H9 (cell line): ENCODE data around the gene ZBTB47. TPM values are rescaled to one million over a fixed set of nuclear protein-coding genes. Genes with fewer than 3 reads are reported as not detected.

Experiments used
- DNase-seq: peaks from one replicate; pipeline ENCODE4 v3.0.0-alpha.2; 2017
- H2AFZ ChIP-seq: one replicate; pipeline ENCODE4 v1.6.1; 2013; ENCODE audit warnings: mild to moderate bottlenecking, low read length, control low read depth, moderate library complexity
- H2AK5ac ChIP-seq: 2 replicates; pipeline ENCODE4 v1.6.1; 2013; ENCODE audit warnings: low read length, control low read depth, mixed read lengths; ENCODE audit not compliant: insufficient read length
- H2BK120ac ChIP-seq: one replicate; pipeline ENCODE4 v1.6.1; 2013; ENCODE audit warnings: low read depth, mild to moderate bottlenecking, low read length, control low read depth, inconsistent platforms; ENCODE audit not compliant: poor library complexity, severe bottlenecking
- H2BK12ac ChIP-seq: 2 replicates; pipeline ENCODE4 v1.6.1; 2013; ENCODE audit warnings: low read length, control low read depth, mixed read lengths, low read depth; ENCODE audit not compliant: insufficient read length
- H2BK15ac ChIP-seq: 2 replicates; pipeline ENCODE4 v1.6.1; 2013; ENCODE audit warnings: low read depth, low read length, control low read depth
- H2BK20ac ChIP-seq: one replicate; pipeline ENCODE4 v1.6.1; 2013; ENCODE audit warnings: low read depth, mild to moderate bottlenecking, low read length, control low read depth, inconsistent platforms; ENCODE audit not compliant: poor library complexity, severe bottlenecking
- H2BK5ac ChIP-seq: 2 replicates; pipeline ENCODE4 v1.6.1; 2013; ENCODE audit warnings: low read length, control low read depth, mixed read lengths; ENCODE audit not compliant: insufficient read length
- H3K14ac ChIP-seq: 2 replicates; pipeline ENCODE4 v1.6.1; 2013; ENCODE audit warnings: low read length, control low read depth; ENCODE audit not compliant: insufficient read depth
- H3K18ac ChIP-seq: 2 replicates; pipeline ENCODE4 v1.6.1; 2013; ENCODE audit warnings: low read depth, mild to moderate bottlenecking, mixed read lengths, low read length, control low read depth; ENCODE audit not compliant: insufficient read length
- H3K23ac ChIP-seq: 2 replicates; pipeline ENCODE4 v1.6.1; 2013; ENCODE audit warnings: low read length, control low read depth, mixed read lengths, low read depth; ENCODE audit not compliant: insufficient read length
- H3K23me2 ChIP-seq: 2 replicates; pipeline ENCODE4 v1.6.1; 2013; ENCODE audit warnings: low read depth, mild to moderate bottlenecking, mixed read lengths, low read length, control low read depth; ENCODE audit not compliant: insufficient read length, poor library complexity, severe bottlenecking
- H3K27ac ChIP-seq: 2 replicates; pipeline ENCODE4 v1.5.1; 2013; ENCODE audit warnings: low read length, control low read depth, mixed read lengths, low read depth; ENCODE audit not compliant: insufficient read length
- H3K27me3 ChIP-seq: 2 replicates; pipeline ENCODE4 v1.6.1; 2013; ENCODE audit warnings: low read length, control low read depth, inconsistent platforms; ENCODE audit not compliant: insufficient read depth
- H3K4ac ChIP-seq: 2 replicates; pipeline ENCODE4 v1.6.1; 2013; ENCODE audit warnings: low read depth, mild to moderate bottlenecking, control low read depth, inconsistent platforms, low read length, moderate library complexity
- H3K4me1 ChIP-seq: 2 replicates; pipeline ENCODE4 v1.6.1; 2013; ENCODE audit warnings: low read length, control low read depth, inconsistent platforms; ENCODE audit not compliant: insufficient read depth
- H3K4me2 ChIP-seq: 2 replicates; pipeline ENCODE4 v1.6.1; 2013; ENCODE audit warnings: low read length, control low read depth, mixed read lengths; ENCODE audit not compliant: insufficient read length, insufficient read depth
- H3K56ac ChIP-seq: 2 replicates; pipeline ENCODE4 v1.6.1; 2013; ENCODE audit warnings: low read depth, mild to moderate bottlenecking, mixed read lengths, low read length, control low read depth; ENCODE audit not compliant: insufficient read length
- H3K79me1 ChIP-seq: 2 replicates; pipeline ENCODE4 v1.6.1; 2013; ENCODE audit warnings: low read depth, mild to moderate bottlenecking, moderate library complexity, low read length, control low read depth, inconsistent platforms; ENCODE audit not compliant: insufficient read depth, poor library complexity, severe bottlenecking
- H3K79me2 ChIP-seq: 2 replicates; pipeline ENCODE4 v1.6.1; 2013; ENCODE audit warnings: low read length, control low read depth, inconsistent platforms; ENCODE audit not compliant: insufficient read depth
- H3K9ac ChIP-seq: 2 replicates; pipeline ENCODE4 v1.6.1; 2013; ENCODE audit warnings: low read length, control low read depth, mixed read lengths; ENCODE audit not compliant: insufficient read length; ENCODE audit errors: extremely low read depth
- H3K9me3 ChIP-seq: one replicate; pipeline ENCODE4 v1.6.1; 2013; ENCODE audit warnings: low read depth, low read length, inconsistent platforms; ENCODE audit not compliant: control insufficient read depth
- H3T11ph ChIP-seq: one replicate; pipeline ENCODE4 v1.6.1; 2013; ENCODE audit warnings: mild to moderate bottlenecking, low read length, control low read depth, inconsistent platforms
- H4K20me1 ChIP-seq: one replicate; pipeline ENCODE4 v1.6.1; 2013; ENCODE audit not compliant: control insufficient read depth, insufficient read length, insufficient read depth
- H4K5ac ChIP-seq: 2 replicates; pipeline ENCODE4 v1.6.1; 2013; ENCODE audit warnings: low read depth, mild to moderate bottlenecking, mixed read lengths, low read length, control low read depth; ENCODE audit not compliant: insufficient read length
- H4K8ac ChIP-seq: replicated peaks from 2 replicates; pipeline ENCODE4 v1.6.1; 2013; ENCODE audit warnings: low read length, control low read depth, mixed read lengths, low read depth; ENCODE audit not compliant: insufficient read length
- H4K91ac ChIP-seq: 2 replicates; pipeline ENCODE4 v1.6.1; 2013; ENCODE audit warnings: low read depth, mild to moderate bottlenecking, moderate library complexity, mixed read lengths, low read length, control low read depth; ENCODE audit not compliant: insufficient read length
- H3K27ac Mint-ChIP-seq, 3 experiments: 2 replicates in 2 of 3; 3 replicates in 1 of 3; pipeline ENCODE4 v1.8.0; 2020 to 2021; ENCODE audit warnings: mixed read lengths in 3 of 3, mild to moderate bottlenecking in 1 of 3, moderate library complexity in 1 of 3
- H3K27me3 Mint-ChIP-seq: 2 replicates; pipeline ENCODE4 v1.8.0; 2021; ENCODE audit warnings: low read depth, mild to moderate bottlenecking, moderate library complexity, mixed read lengths
- H3K36me3 Mint-ChIP-seq, 3 experiments: 2 replicates in 2 of 3; 3 replicates in 1 of 3; pipeline ENCODE4 v1.8.0; 2020 to 2021; ENCODE audit warnings: low read depth in 3 of 3, mixed read lengths in 3 of 3; ENCODE audit not compliant: insufficient read depth in 1 of 3
- H3K4me1 Mint-ChIP-seq, 2 experiments: 2 replicates each; pipeline ENCODE4 v1.8.0; 2020; ENCODE audit warnings: mixed read lengths in 2 of 2
- H3K4me3 Mint-ChIP-seq, 2 experiments: 2 replicates in 1 of 2; 3 replicates in 1 of 2; pipeline ENCODE4 v1.8.0; 2020 to 2021; ENCODE audit warnings: mild to moderate bottlenecking in 2 of 2, mixed read lengths in 2 of 2, moderate library complexity in 1 of 2
- H3K9me3 Mint-ChIP-seq, 2 experiments: 2 replicates in 1 of 2; 3 replicates in 1 of 2; pipeline ENCODE4 v1.8.0; 2020; ENCODE audit warnings: mild to moderate bottlenecking in 2 of 2, mixed read lengths in 2 of 2, moderate library complexity in 1 of 2
- WGBS: extraction: QIAGEN DNeasy Blood & Tissue Kit; methylation state at CpG from one replicate; pipeline ENCODE4 v1.1.7; 2013; ENCODE audit warnings: missing lambda C conversion rate, low lambda C conversion rate, mixed read lengths; ENCODE audit not compliant: insufficient read length; ENCODE audit errors: extremely low coverage; 5-methylcytosine and 5-hydroxymethylcytosine counted together
- total RNA-seq: library from RNA; stranded (reverse); gene quantifications from 2 replicates; pipeline ENCODE4 v1.2.1, GENCODE V29; 2021
- TF ChIP-seq, protein P1 (sequence below): fragments of 200-600 bp; sonication (generic); conservative IDR thresholded peaks from 3 replicates; pipeline ENCODE4 v1.8.0; 2021; ENCODE audit warnings: antibody characterized with exemption, mild to moderate bottlenecking

Gene ZBTB47
- total RNA-seq, 1 experiment from 2014 or later, result 3.6 TPM

DNA sequence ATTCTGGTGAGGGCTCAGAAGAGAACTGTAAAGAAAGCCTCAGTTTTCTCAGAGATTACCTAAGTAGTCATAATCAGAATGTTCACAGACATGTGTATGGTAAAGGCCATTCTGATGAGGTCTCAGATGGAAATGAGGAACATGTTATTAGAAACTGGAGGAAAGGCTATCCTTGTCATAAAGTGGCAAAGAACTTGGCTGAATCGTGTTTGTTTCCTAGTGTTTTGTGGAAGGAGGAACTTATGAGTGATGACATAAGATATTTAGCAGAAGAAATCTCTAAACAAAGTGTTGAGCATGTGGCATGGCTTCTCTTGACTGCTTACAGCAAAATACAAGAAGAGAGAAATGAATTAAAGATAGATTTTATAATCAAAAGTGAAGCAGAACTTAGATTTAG is 19.0 kb downstream of the ZBTB47 start:
- no peaks in the 10 kb centered on the region for H3K27me3 ChIP-seq
- H3K56ac ChIP-seq, result no peak overlapping the region
- H3K23me2 ChIP-seq, result no peaks in the 10 kb centered on the region
- H4K8ac ChIP-seq, result no peak overlapping the region
- no peak overlapping the region for H2BK120ac ChIP-seq
- no peaks in the 10 kb centered on the region for H4K20me1 ChIP-seq
- Mint-ChIP-seq H3K27ac (no peak overlapping the region), H3K4me1 (peaks cover 5% of the 10 kb centered on the region in 2 experiments), H3K9me3 (peaks cover 8 to 10% of the 10 kb centered on the region in 2 experiments), H3K27me3 (peaks cover 13% of the 10 kb centered on the region), H3K36me3 (peaks cover 0 to 9% (median 0%) of the 10 kb centered on the region in 3 experiments; a peak in 3 of 7 replicates), H3K4me3 (no peak overlapping the region)
- no peak overlapping the region for H2AFZ ChIP-seq
- H3K23ac ChIP-seq, result no peak overlapping the region
- H3K14ac ChIP-seq, result no peak overlapping the region
- H2BK12ac ChIP-seq, result no peak overlapping the region
- H3K27ac ChIP-seq, result no peak overlapping the region
- H3K4me1 ChIP-seq, result no peaks in the 10 kb centered on the region
- no peak overlapping the region for H3K4me2 ChIP-seq
- H2BK5ac ChIP-seq, result no peak overlapping the region
- no peak overlapping the region for H3T11ph ChIP-seq
- no peak overlapping the region for H2AK5ac ChIP-seq
- no peak for DNase-seq
- H2BK20ac ChIP-seq, result no peak overlapping the region
- H3K4ac ChIP-seq, result no peak overlapping the region
- H3K79me1 ChIP-seq, result no peaks in the 10 kb centered on the region
- WGBS, result no CpG with 5 or more reads among the region's 1 CpG
- H3K79me2 ChIP-seq, result no peaks in the 10 kb centered on the region
- peaks cover 5% of the 10 kb centered on the region for H3K9me3 ChIP-seq
- no peak overlapping the region for H3K18ac ChIP-seq
- H3K9ac ChIP-seq, result no peak overlapping the region
- H4K5ac ChIP-seq, result no peak overlapping the region
- no peak overlapping the region for H2BK15ac ChIP-seq
- TF ChIP-seq, protein P1, sequence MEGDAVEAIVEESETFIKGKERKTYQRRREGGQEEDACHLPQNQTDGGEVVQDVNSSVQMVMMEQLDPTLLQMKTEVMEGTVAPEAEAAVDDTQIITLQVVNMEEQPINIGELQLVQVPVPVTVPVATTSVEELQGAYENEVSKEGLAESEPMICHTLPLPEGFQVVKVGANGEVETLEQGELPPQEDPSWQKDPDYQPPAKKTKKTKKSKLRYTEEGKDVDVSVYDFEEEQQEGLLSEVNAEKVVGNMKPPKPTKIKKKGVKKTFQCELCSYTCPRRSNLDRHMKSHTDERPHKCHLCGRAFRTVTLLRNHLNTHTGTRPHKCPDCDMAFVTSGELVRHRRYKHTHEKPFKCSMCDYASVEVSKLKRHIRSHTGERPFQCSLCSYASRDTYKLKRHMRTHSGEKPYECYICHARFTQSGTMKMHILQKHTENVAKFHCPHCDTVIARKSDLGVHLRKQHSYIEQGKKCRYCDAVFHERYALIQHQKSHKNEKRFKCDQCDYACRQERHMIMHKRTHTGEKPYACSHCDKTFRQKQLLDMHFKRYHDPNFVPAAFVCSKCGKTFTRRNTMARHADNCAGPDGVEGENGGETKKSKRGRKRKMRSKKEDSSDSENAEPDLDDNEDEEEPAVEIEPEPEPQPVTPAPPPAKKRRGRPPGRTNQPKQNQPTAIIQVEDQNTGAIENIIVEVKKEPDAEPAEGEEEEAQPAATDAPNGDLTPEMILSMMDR, result no peak
- H4K91ac ChIP-seq, result no peak overlapping the region
